Erythroblast (primary cell): Measurements from ENCODE around the gene HDGFL2.

Source experiments
- DNase-seq, 2 experiments: peaks; one replicate each; lab custom pipeline; 2025; lab: John Stamatoyannopoulos, UW
- GATA1 ChIP-seq: IDR thresholded peaks from 2 replicates; pipeline ENCODE4 v1.6.1; 2011; ENCODE audit warnings: low read depth, mild to moderate bottlenecking, control low read depth, low read length, moderate library complexity
- POLR2A ChIP-seq: IDR thresholded peaks from 2 replicates; pipeline ENCODE4 v1.6.1; 2011; ENCODE audit warnings: mild to moderate bottlenecking, low read length

The HDGFL2 gene

GRCh38 chr19:4504891-4505569, 32.9 kb downstream of the HDGFL2 start:
- TF ChIP-seq POLR2A = no peak
- TF ChIP-seq GATA1 = no peak
- DNase-seq = no peak

DNA sequence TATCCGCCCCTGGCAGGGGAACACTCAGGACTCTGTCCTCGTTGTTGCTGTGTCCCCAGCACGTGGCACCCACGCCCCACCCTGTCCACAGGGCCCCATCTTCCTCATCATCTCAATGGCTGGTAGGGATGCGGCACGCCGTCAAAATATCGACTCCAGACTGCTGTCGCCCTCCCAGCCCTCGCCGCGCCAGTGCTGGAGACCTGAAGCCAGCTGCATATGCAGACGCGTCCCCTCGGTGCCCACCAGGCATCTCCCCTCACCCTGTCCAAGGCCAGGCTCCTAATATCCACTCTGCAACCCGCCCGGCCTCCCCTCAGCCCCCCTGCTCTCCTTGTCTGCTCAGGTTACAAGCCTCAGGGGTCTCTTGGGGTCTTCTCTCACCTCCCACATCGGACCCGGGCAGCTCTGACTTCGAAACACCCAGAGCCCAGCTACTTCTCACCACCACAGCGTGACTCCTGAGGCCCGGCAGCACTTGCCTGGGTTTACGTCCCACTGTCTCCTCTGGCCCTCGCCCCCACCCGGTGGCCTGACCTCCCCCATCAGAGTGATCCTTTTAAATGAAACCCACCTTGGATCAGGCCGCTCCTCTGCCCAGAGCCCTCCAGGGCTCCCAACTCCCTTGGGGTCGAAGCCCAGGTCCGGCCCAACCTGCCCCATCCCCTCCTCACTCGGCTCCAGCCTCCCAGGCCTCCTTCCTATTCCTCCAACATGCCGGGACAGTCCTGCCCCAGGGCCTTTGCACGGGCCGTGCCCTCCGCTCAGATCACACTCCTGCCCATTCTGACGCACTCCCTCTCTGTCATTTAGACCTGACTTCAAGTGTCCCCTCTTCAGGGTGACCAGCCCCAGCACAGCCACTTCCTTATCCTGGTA, 33.7 kb downstream of the HDGFL2 start:
- DNase-seq = no peak
- TF ChIP-seq POLR2A (no peak), GATA1 (no peak)

DNA sequence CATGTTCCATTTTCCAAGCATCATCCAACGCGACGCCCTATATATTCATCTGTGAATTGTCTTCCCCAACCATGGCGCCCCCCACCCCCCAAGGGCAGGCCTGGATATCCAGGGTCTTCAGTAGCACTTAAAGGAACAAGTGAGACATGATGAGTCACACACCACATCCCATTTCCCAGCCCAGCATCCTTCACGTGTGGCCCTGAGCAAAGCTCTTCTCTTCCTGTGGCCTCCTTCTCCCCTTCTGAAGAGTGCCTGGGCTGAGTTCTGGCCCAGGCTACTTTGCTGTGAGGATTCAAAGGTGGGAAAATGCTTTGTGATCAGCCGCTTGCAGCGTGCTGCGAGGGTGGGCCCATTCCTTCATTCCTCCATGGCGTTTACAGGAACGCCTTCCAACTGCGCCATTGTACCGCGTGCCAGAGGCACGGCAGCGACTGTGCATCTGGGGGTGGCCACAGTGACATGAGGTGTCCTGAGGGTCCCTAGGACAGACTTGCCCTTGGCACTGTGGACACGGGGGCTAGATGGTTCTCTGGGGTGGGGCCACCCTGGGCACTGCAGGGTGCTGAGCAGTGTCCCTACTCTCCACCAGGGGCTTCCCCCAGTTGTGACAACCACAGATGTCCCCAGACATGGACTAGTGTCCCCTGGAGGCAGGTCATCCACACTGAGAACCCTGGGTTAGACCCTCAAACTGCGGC, 34.5 kb downstream of the HDGFL2 start:
- TF ChIP-seq GATA1 = no peak
- no peak for TF ChIP-seq POLR2A
- DNase-seq = no peak

DNA sequence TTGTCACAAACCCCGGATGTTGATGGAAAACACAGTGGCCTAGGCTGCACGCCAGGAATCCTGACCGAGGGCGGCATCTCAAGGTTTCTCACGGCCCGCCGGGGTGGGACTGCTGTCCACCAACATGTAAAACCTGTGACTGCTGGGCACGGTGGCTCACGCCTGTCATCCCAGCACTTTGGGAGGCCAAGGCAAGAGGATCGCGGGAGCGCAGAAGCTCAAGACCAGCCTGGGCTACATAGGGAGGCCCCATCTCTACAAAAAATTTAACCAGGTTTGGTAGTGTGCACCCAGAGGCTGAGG, 35.0 kb downstream of the HDGFL2 start:
- TF ChIP-seq GATA1 = no peak
- DNase-seq = no peak

DNA sequence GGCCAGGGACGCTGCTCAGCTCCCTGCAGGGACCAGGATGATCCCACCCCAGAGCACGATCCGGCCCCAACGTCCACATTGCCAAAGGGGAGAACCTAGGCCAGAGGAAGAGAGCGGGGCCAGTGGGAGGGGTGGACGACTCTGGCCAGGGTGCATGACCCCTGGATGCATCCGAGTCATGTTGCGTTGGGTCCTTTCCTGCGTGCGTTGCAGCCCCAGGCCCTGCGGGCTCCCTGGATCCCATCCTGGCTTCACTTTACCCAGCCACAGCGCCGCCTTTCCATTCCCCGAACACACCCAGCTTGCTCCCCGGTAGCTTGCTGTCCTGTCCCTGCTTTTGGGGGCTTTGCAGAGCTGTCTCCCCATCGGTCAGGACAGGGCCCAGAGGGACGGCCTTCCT, 35.7 kb downstream of the HDGFL2 start:
- no peak for DNase-seq
- TF ChIP-seq GATA1 = no peak
- TF ChIP-seq POLR2A = no peak

DNA sequence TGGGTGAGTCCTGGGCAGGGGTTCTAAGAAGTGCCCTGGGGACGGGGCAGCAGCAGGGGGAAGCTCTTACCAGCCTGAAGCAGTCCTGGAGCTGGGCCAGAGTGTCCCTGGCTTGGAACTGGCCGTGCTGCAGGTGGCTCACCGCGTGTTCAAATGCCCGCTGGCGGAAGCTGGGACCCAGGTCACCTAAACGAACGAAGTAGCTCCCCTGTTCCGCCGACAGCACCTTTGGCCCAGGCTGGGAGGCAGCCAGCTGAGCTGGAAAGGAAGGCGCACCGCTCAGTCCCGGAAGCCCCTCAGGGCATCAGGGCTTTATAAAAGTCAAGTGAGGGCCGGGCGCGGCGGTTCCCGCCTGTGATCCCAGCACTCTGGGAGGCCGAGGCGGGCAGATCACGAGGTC, 36.6 kb downstream of the HDGFL2 start:
- no peak for DNase-seq
- no peak for TF ChIP-seq POLR2A
- no peak for TF ChIP-seq GATA1

DNA sequence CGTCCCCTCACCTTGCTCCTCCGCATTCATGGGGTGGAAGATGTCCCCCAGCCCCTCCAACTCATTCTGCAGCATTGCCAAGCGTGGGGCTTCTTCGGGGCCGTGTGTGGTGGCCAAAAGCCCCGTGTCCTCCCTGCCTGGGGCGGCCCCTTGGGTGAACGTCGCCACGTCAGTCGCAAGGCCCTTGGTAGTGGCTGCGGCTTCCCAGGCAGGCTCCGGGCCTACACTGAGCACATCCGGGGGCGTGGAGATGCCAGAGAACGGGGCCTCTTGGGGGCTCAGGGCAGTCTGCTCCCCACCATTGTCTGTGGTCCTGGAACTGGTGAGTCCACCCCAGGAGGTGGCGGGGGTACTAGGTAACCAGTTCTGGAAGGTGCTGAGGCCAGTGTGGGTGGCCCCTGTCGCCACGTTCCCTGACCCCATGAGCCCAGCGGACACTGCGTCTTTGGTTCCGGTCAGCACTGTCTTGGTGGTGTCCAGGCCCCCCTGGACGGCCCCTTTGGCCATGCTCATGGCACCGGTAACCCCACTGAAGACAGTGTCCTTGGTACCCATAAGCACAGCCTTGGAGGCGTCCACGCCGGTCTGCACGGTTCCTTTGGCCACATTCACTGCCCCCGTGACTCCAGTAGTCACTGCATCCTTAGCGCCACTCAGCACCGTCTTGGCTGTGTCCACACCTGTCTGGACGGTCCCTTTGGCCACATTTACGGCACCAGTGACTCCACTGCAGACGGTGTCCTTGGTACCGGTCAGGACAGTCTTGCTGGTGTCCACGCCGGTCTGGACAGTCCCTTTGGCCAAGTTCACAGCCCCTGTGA, 38.5 kb downstream of the HDGFL2 start:
- no peak for TF ChIP-seq GATA1
- TF ChIP-seq POLR2A = no peak
- no peak for DNase-seq

- TF ChIP-seq POLR2A (no peak), GATA1 (no peak)
- DNase-seq = no peak
These were observed 39.4 kb downstream of the HDGFL2 start for GRCh38 chr19:4511300-4512054.

DNA sequence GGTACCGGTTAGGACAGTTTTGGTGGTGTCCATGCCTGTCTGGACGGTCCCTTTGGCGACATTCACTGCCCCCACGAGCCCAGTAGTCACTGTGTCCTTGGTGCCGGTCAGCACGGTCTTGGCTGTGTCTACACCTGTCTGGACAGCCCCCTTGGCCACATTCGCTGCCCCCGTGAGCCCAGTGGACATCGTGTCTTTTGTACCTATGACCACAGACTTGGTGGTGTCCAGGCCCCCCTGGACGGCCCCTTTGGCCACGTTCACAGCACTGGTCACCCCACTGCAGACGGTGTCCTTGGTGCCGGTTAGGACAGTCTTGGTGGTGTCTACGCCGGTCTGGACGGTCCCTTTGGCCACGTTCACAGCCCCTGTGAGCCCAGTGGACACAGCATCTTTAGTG, 40.0 kb downstream of the HDGFL2 start:
- DNase-seq = no peak
- no peak for TF ChIP-seq GATA1

DNA sequence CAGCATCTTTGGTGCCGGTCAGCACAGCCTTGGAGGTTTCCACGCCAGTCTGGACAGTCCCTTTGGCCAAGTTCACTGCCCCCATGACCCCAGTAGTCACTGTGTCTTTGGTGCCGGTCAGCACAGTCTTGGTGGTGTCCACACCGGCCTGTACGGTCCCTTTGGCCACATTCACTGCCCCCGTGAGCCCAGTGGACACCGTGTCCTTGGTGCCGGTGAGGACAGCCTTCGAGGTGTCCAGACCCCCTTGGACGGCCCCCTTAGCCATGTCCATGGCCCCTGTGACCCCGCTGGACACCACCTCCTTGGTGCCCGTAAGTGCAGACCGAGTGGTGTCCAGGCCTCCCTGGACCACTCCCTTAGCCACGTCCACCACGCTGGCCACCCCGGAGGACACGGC, 41.2 kb downstream of the HDGFL2 start:
- no peak for TF ChIP-seq GATA1
- DNase-seq = no peak

GRCh38 chr19:4515732-4516131, 43.6 kb downstream of the HDGFL2 start:
- TF ChIP-seq GATA1 = no peak
- TF ChIP-seq POLR2A = no peak

GRCh38 chr19:4516199-4516938, 44.3 kb downstream of the HDGFL2 start:
- TF ChIP-seq POLR2A (no peak), GATA1 (no peak)

More at GRCh38 chr19:4515732-4516131, 43.6 kb downstream of the HDGFL2 start:
- no peak for DNase-seq

More at GRCh38 chr19:4516199-4516938, 44.3 kb downstream of the HDGFL2 start:
- no peak for DNase-seq
